HCT116 (cell line): ENCODE results near the gene TNS2. TPM values are rescaled to one million over a fixed set of nuclear protein-coding genes. Genes with fewer than 3 reads are reported as not detected.

Experiments used
- ATAC-seq: fragments of 200-7000 bp; cut with Tn5 transposase; 2 replicates; pipeline ENCODE4 v1.9.1; 2020; ENCODE audit warnings: mild to moderate bottlenecking, moderate library complexity
- BruUV-seq: library from RNA; stranded (reverse); fragments of 400-500 nt; replicated peaks from 2 replicates; lab custom pipeline; 2021; lab: Mats Ljungman, UMichigan
- CTCF ChIA-PET: fragments of 300-600 bp; sonication (Branson Sonifier 250); formaldehyde crosslinking; loops from one replicate; lab custom pipeline; 2021; ENCODE audit warnings: antibody characterized with exemption; lab: Charles Lee
- POLR2A ChIA-PET: fragments of 300-600, 350-600 bp; sonication (Branson Sonifier 250); formaldehyde crosslinking; loops from one replicate; lab custom pipeline; 2021; ENCODE audit warnings: antibody characterized with exemption; lab: Charles Lee
- RAD21 ChIA-PET, 2 experiments: fragments of 300-600 bp; sonication (Branson Sonifier 250); formaldehyde crosslinking; loops; one replicate each; lab custom pipeline; 2023; ENCODE audit warnings: low total read pairs in 2 of 2; ENCODE audit not compliant: uncharacterized antibody in 2 of 2, unreplicated experiment in 2 of 2, low non-redundant PET in 1 of 2; lab: Charles Lee
- DNase-seq: peaks from one replicate; pipeline ENCODE4 v3.0.0-alpha.2; 2010; ENCODE audit warnings: low read depth, low spot score
- H2AFZ ChIP-seq: fragments of 200-600 bp; shearing (Covaris generic), sonication (generic); 2 replicates; pipeline ENCODE4 v1.6.1; 2017; ENCODE audit warnings: low read depth, mixed run types, mixed read lengths, antibody characterized with exemption, low read length; ENCODE audit not compliant: poor library complexity, severe bottlenecking
- H3K27ac ChIP-seq: 2 replicates; pipeline ENCODE4 v1.5.1; 2012; ENCODE audit warnings: low read depth, low read length
- H3K27me3 ChIP-seq: fragments of 200-600 bp; sonication (generic); 2 replicates; pipeline ENCODE4 v1.6.1; 2016; ENCODE audit warnings: mixed run types, low read length, mixed read lengths; ENCODE audit not compliant: insufficient read depth
- H3K36me3 ChIP-seq, 2 experiments: fragments of 200-500 bp in 1 of 2; fragments of 200-600 bp in 1 of 2; sonication (Bioruptor generic) in 1 of 2; sonication (generic) in 1 of 2; 2 replicates each; pipeline versions ENCODE4 v1.5.1 to v1.6.1; 2014 to 2016; ENCODE audit warnings: low read length in 2 of 2, inconsistent platforms in 1 of 2, mixed read lengths in 1 of 2, mixed run types in 1 of 2; ENCODE audit not compliant: insufficient read depth in 2 of 2, control insufficient read depth in 1 of 2
- H3K4me1 ChIP-seq, 2 experiments: fragments of 200-600 bp in 1 of 2; sonication (generic) in 1 of 2; 2 replicates each; pipeline versions ENCODE4 v1.5.1 to v1.6.1; 2012 to 2017; ENCODE audit warnings: low read length in 2 of 2, inconsistent platforms in 1 of 2, mild to moderate bottlenecking in 1 of 2, mixed read lengths in 1 of 2, mixed run types in 1 of 2, moderate library complexity in 1 of 2; ENCODE audit not compliant: insufficient read depth in 2 of 2, control insufficient read depth in 1 of 2
- H3K4me2 ChIP-seq: fragments of 200-600 bp; sonication (generic); 2 replicates; pipeline ENCODE4 v1.6.1; 2017; ENCODE audit warnings: mixed run types, low read length, mixed read lengths
- H3K4me3 ChIP-seq, 2 experiments: fragments of 200-600 bp in 1 of 2; sonication (generic) in 1 of 2; replicated peaks in 1 of 2; 2 replicates each; pipeline ENCODE4 v1.5.1; 2011 to 2016; ENCODE audit warnings: low read length in 2 of 2, control low read depth in 1 of 2, low read depth in 1 of 2, mild to moderate bottlenecking in 1 of 2, mixed read lengths in 1 of 2, mixed run types in 1 of 2
- H3K79me2 ChIP-seq: fragments of 200-600 bp; sonication (generic); 2 replicates; pipeline ENCODE4 v1.6.1; 2017; ENCODE audit warnings: mild to moderate bottlenecking, mixed run types, low read length, moderate library complexity, mixed read lengths; ENCODE audit not compliant: insufficient read depth
- H3K9ac ChIP-seq: fragments of 200-600 bp; sonication (generic); 2 replicates; pipeline ENCODE4 v1.6.1; 2016; ENCODE audit warnings: low read length, mixed read lengths
- H3K9me2 ChIP-seq: fragments of 200-600 bp; sonication (generic), shearing (Covaris generic); 2 replicates; pipeline ENCODE4 v1.6.1; 2017; ENCODE audit warnings: mixed run types, mild to moderate bottlenecking, moderate library complexity; ENCODE audit not compliant: insufficient read depth
- H3K9me3 ChIP-seq, 2 experiments: fragments of 200-500 bp in 1 of 2; fragments of 200-600 bp in 1 of 2; sonication (Bioruptor generic) in 1 of 2; sonication (generic) in 1 of 2; 2 replicates each; pipeline ENCODE4 v1.6.1; 2014 to 2017; ENCODE audit warnings: low read length in 2 of 2, mixed read lengths in 2 of 2, inconsistent platforms in 1 of 2, low read depth in 1 of 2, mild to moderate bottlenecking in 1 of 2, mixed run types in 1 of 2, moderate library complexity in 1 of 2; ENCODE audit not compliant: control insufficient read depth in 1 of 2, insufficient read depth in 1 of 2
- H4K20me1 ChIP-seq: fragments of 200-600 bp; sonication (generic), shearing (Covaris generic); 2 replicates; pipeline ENCODE4 v1.6.1; 2017; ENCODE audit warnings: mixed run types, mild to moderate bottlenecking, moderate library complexity; ENCODE audit not compliant: insufficient read depth
- CBX3 ChIP-seq: IDR thresholded peaks from 2 replicates; pipeline ENCODE4 v1.6.1; 2012; ENCODE audit warnings: low read depth
- ELF1 ChIP-seq: IDR thresholded peaks from 2 replicates; pipeline ENCODE4 v1.6.1; 2012; ENCODE audit warnings: low read depth, borderline replicate concordance
- EZH2 ChIP-seq: fragments of 200-600 bp; sonication (generic); IDR thresholded peaks from 2 replicates; pipeline ENCODE4 v1.6.1; 2017; ENCODE audit warnings: antibody characterized with exemption, mixed run types
- EZH2phosphoT487 ChIP-seq: fragments of 200-600 bp; IDR thresholded peaks from 2 replicates; pipeline ENCODE4 v1.6.1; 2018; ENCODE audit warnings: antibody characterized with exemption, borderline replicate concordance
- FOSL1 ChIP-seq: IDR thresholded peaks from 2 replicates; pipeline ENCODE4 v1.6.1; 2012; ENCODE audit warnings: low read depth
- JUND ChIP-seq: IDR thresholded peaks from 2 replicates; pipeline ENCODE4 v1.6.1; 2012
- POLR2A ChIP-seq: IDR thresholded peaks from 2 replicates; pipeline ENCODE4 v1.7.0; 2011; ENCODE audit warnings: borderline replicate concordance; ENCODE audit not compliant: insufficient read depth, insufficient read length; ENCODE audit errors: extremely low read depth
- RAD21 ChIP-seq: IDR thresholded peaks from 2 replicates; pipeline ENCODE4 v1.6.1; 2012; ENCODE audit warnings: low read depth, mild to moderate bottlenecking
- SP1 ChIP-seq: IDR thresholded peaks from 2 replicates; pipeline ENCODE4 v1.6.1; 2012; ENCODE audit warnings: low read depth
- SRF ChIP-seq: IDR thresholded peaks from 2 replicates; pipeline ENCODE4 v1.6.1; 2012; ENCODE audit warnings: low read depth
- TCF7L2 ChIP-seq: IDR thresholded peaks from 2 replicates; pipeline ENCODE4 v1.7.0; 2011; ENCODE audit warnings: borderline replicate concordance, inconsistent platforms; ENCODE audit not compliant: insufficient read depth, insufficient read length; ENCODE audit errors: extremely low read depth
- ZNF274 ChIP-seq: fragments of 200-500 bp; sonication (Bioruptor generic); IDR thresholded peaks from 2 replicates; pipeline ENCODE4 v1.6.1; 2014; ENCODE audit warnings: mild to moderate bottlenecking, low read depth, low read length, inconsistent platforms
- intact Hi-C: fragments of 100-400 bp; cut with micrococcal nuclease; formaldehyde crosslinking; loops from 2 replicates; pipeline ENCODE4 v1.10.0; 2022
- total RNA-seq: library from RNA; stranded (reverse); gene quantifications from one replicate; pipeline ENCODE4 v1.2.1, GENCODE V29; 2021; ENCODE audit not compliant: unreplicated experiment
- TF ChIP-seq, protein P1 (sequence below): IDR thresholded peaks from 2 replicates; pipeline ENCODE4 v1.6.1; 2012; ENCODE audit warnings: low read depth
- TF ChIP-seq, protein P2 (sequence below): IDR thresholded peaks from 2 replicates; pipeline ENCODE4 v1.6.1; 2012
- TF ChIP-seq, protein P3 (sequence below), 3 experiments: fragments of 200-600 bp in 1 of 3; sonication (generic) in 1 of 3; IDR thresholded peaks in 2 of 3; conservative IDR thresholded peaks in 1 of 3; 2 replicates each; pipeline ENCODE4 v1.5.1; 2012 to 2017; ENCODE audit warnings: low read depth in 2 of 3, low read length in 2 of 3, antibody characterized with exemption in 1 of 3, borderline replicate concordance in 1 of 3, control low read depth in 1 of 3, mild to moderate bottlenecking in 1 of 3, mixed read lengths in 1 of 3, mixed run types in 1 of 3, moderate library complexity in 1 of 3; ENCODE audit not compliant: insufficient read depth in 1 of 3

TNS2 gene
- total RNA-seq, 1 experiment from 2014 or later: 25.7 TPM

DNA sequence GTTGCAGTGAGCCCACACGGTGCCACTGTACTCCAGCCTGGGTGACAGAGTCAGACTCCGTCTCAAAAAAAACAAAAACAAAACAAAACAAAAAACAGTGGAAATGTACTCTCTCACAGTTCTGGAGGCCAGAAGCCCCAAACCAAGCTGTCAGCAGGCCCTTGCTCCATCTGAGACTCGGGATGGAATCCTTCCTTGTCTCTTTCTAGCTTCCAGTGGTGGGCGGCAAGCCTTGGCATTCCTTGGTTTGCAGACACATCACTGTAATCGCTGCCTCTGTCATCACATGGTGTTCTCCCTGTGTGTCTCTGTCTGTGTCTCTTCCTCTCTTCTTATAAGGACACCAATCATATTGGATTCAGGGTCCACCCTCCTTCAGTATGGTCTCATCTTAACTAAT, 6.4 kb downstream of the TNS2 start:
- ChIA-PET CTCF (no interaction called here), RAD21 (no interaction called here), POLR2A (interaction anchor here (1.7 kb wide), 1 partner anchor 51 kb away, joined by 4 read pairs; the partner anchor contains the start of gene EIF4B)
- H3K4me1 ChIP-seq: peaks cover 31 to 46% of the 10 kb centered on the region in 2 experiments
- no peak overlapping the region for H3K27ac ChIP-seq
- no peaks in the 10 kb centered on the region for H3K36me3 ChIP-seq
- H2AFZ ChIP-seq: no peak overlapping the region
- no peaks in the 10 kb centered on the region for H4K20me1 ChIP-seq
- no TSS peak for BruUV-seq
- H3K79me2 ChIP-seq: peaks cover 10% of the 10 kb centered on the region; the same call in 1 of the 2 replicates
- ATAC-seq: no peak
- H3K4me2 ChIP-seq: no peak overlapping the region
- TF ChIP-seq EZH2phosphoT487 (no peak), FOSL1 (no peak), EZH2 (no peak)
- DNase-seq: no peak
- no peaks in the 10 kb centered on the region for H3K9me2 ChIP-seq
- H3K4me3 ChIP-seq: no peak overlapping the region
- intact Hi-C loops: no loop called here
- H3K9me3 ChIP-seq: no peaks in the 10 kb centered on the region
- H3K9ac ChIP-seq: no peak overlapping the region
- no peaks in the 10 kb centered on the region for H3K27me3 ChIP-seq

DNA sequence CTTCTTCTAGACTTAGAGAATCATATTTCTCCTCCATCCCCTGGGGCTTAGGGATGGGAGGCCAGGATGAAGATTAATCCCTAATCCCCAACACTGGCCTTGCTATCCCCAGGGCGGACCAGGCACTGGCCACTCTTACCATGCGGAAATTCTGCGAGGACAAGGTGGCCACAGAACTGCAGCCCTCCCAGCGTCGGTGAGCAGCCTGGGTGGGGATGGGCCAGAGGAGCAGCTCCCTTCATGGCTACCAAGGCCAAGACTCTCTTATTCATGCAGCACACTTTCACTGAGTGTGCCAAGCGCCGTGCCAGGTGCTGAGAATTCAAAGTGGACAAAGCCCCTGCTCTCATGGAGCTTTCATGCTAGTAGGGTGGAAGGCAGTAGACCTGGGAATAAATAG, 7.0 kb downstream of the TNS2 start:
- Histone ChIP-seq H3K4me1 (peaks cover 31 to 46% of the 10 kb centered on the region in 2 experiments), H3K9me2 (no peaks in the 10 kb centered on the region), H3K36me3 (no peaks in the 10 kb centered on the region), H2AFZ (no peak overlapping the region), H3K9me3 (no peaks in the 10 kb centered on the region), H3K79me2 (peaks cover 4% of the 10 kb centered on the region; the same call in 1 of the 2 replicates), H3K9ac (no peak overlapping the region), H3K27ac (no peak overlapping the region), H4K20me1 (peaks cover 1% of the 10 kb centered on the region; the same call in 1 of the 2 replicates), H3K27me3 (no peaks in the 10 kb centered on the region), H3K4me2 (no peak overlapping the region), H3K4me3 (no peak overlapping the region)
- CTCF ChIA-PET: interaction anchor here (0.6 kb wide), 1 partner anchor 278 kb away, joined by 4 read pairs; no protein-coding TSS in a partner anchor
- no TSS peak for BruUV-seq
- POLR2A ChIA-PET: interaction anchor here (1.2 to 1.7 kb wide), 2 partner anchors 22 to 51 kb away, joined by 4 read pairs; partner anchors contain the start of genes EIF4B and SPRYD3
- no peak for ATAC-seq
- intact Hi-C loops: no loop called here
- RAD21 ChIA-PET: no interaction called here
- no peak for DNase-seq
- no peak for TF ChIP-seq CBX3
- TF ChIP-seq, protein P1, sequence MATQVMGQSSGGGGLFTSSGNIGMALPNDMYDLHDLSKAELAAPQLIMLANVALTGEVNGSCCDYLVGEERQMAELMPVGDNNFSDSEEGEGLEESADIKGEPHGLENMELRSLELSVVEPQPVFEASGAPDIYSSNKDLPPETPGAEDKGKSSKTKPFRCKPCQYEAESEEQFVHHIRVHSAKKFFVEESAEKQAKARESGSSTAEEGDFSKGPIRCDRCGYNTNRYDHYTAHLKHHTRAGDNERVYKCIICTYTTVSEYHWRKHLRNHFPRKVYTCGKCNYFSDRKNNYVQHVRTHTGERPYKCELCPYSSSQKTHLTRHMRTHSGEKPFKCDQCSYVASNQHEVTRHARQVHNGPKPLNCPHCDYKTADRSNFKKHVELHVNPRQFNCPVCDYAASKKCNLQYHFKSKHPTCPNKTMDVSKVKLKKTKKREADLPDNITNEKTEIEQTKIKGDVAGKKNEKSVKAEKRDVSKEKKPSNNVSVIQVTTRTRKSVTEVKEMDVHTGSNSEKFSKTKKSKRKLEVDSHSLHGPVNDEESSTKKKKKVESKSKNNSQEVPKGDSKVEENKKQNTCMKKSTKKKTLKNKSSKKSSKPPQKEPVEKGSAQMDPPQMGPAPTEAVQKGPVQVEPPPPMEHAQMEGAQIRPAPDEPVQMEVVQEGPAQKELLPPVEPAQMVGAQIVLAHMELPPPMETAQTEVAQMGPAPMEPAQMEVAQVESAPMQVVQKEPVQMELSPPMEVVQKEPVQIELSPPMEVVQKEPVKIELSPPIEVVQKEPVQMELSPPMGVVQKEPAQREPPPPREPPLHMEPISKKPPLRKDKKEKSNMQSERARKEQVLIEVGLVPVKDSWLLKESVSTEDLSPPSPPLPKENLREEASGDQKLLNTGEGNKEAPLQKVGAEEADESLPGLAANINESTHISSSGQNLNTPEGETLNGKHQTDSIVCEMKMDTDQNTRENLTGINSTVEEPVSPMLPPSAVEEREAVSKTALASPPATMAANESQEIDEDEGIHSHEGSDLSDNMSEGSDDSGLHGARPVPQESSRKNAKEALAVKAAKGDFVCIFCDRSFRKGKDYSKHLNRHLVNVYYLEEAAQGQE: no peak
- TF ChIP-seq JUND: no peak
- TF ChIP-seq SP1: no peak
- no peak for TF ChIP-seq ZNF274
- TF ChIP-seq RAD21: no peak
- no peak for TF ChIP-seq SRF
- TF ChIP-seq, protein P2, sequence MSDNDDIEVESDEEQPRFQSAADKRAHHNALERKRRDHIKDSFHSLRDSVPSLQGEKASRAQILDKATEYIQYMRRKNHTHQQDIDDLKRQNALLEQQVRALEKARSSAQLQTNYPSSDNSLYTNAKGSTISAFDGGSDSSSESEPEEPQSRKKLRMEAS: no peak
- no peak for TF ChIP-seq ELF1
- no peak for TF ChIP-seq FOSL1
- TF ChIP-seq, protein P3, sequence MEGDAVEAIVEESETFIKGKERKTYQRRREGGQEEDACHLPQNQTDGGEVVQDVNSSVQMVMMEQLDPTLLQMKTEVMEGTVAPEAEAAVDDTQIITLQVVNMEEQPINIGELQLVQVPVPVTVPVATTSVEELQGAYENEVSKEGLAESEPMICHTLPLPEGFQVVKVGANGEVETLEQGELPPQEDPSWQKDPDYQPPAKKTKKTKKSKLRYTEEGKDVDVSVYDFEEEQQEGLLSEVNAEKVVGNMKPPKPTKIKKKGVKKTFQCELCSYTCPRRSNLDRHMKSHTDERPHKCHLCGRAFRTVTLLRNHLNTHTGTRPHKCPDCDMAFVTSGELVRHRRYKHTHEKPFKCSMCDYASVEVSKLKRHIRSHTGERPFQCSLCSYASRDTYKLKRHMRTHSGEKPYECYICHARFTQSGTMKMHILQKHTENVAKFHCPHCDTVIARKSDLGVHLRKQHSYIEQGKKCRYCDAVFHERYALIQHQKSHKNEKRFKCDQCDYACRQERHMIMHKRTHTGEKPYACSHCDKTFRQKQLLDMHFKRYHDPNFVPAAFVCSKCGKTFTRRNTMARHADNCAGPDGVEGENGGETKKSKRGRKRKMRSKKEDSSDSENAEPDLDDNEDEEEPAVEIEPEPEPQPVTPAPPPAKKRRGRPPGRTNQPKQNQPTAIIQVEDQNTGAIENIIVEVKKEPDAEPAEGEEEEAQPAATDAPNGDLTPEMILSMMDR (IDR thresholded peaks at IDR 0.05 in 2 of 3, conservative IDR thresholded peaks at IDR 0.05 in 1 of 3; ENCODE audit: borderline replicate concordance in 1 of 3, insufficient read depth in 1 of 3, low read depth in 2 of 3, low read length in 2 of 3): no peak
- no peak for TF ChIP-seq TCF7L2
- no peak for TF ChIP-seq POLR2A
